Endothelial cell of hepatic sinusoid (primary cell): ENCODE measurements around the gene SOD3.

Experiments
- in situ Hi-C: cut with HindIII; loops from 2 replicates; pipeline ENCODE4 v1.10.0; 2017; ENCODE audit warnings: low sequenced_read_pairs

Gene SOD3

GRCh38 chr4:24794916-24795665 lies at the start of gene SOD3:
SOD3 (plus strand) TSS chr4:24795573; CDS start chr4:24799522, 3,949 bp downstream.
- in situ Hi-C loops = no loop called here

- in situ Hi-C loops = no loop called here
Observed at GRCh38 chr4:24747234-24747975, 48.0 kb upstream of the SOD3 start.

GRCh38 chr4:24748023-24748422 lies 47.4 kb upstream of the SOD3 start:
- in situ Hi-C loops = no loop called here

- in situ Hi-C loops = no loop called here
Observed at GRCh38 chr4:24748758-24749350, 46.5 kb upstream of the SOD3 start.

GRCh38 chr4:24750106-24750505 lies 45.3 kb upstream of the SOD3 start:
- in situ Hi-C loops = loop anchor here (5.0 kb wide), 1 partner anchor 63 kb away; no protein-coding TSS in a partner anchor

GRCh38 chr4:24751926-24752539 lies 43.3 kb upstream of the SOD3 start:
- in situ Hi-C loops = loop anchor here (5.0 kb wide), 1 partner anchor 65 kb away; no protein-coding TSS in a partner anchor

GRCh38 chr4:24753519-24753918 lies 41.9 kb upstream of the SOD3 start:
- in situ Hi-C loops = loop anchor here (5.0 kb wide), 1 partner anchor 66 kb away; no protein-coding TSS in a partner anchor

GRCh38 chr4:24754571-24754970 lies 40.8 kb upstream of the SOD3 start:
- in situ Hi-C loops = loop anchor here (5.0 kb wide), 1 partner anchor 67 kb away; no protein-coding TSS in a partner anchor

GRCh38 chr4:24763631-24764297 lies 31.6 kb upstream of the SOD3 start:
- in situ Hi-C loops = no loop called here

- in situ Hi-C loops = no loop called here
Observed at GRCh38 chr4:24764345-24764744, 31.0 kb upstream of the SOD3 start.

- in situ Hi-C loops = no loop called here
Observed at GRCh38 chr4:24765376-24765988, 29.9 kb upstream of the SOD3 start.

GRCh38 chr4:24768006-24768405 lies 27.4 kb upstream of the SOD3 start:
- in situ Hi-C loops = no loop called here

GRCh38 chr4:24768604-24769003 lies 26.8 kb upstream of the SOD3 start:
- in situ Hi-C loops = no loop called here

- in situ Hi-C loops = no loop called here
Observed at GRCh38 chr4:24769571-24769970, 25.8 kb upstream of the SOD3 start.

- in situ Hi-C loops = loop anchor here (5.0 kb wide), 1 partner anchor 42 kb away; no protein-coding TSS in a partner anchor
Observed at GRCh38 chr4:24770032-24770584, 25.3 kb upstream of the SOD3 start.

- in situ Hi-C loops = loop anchor here (5.0 kb wide), 1 partner anchor 42 kb away; no protein-coding TSS in a partner anchor
Observed at GRCh38 chr4:24770667-24771066, 24.7 kb upstream of the SOD3 start.

- in situ Hi-C loops = loop anchor here (5.0 kb wide), 1 partner anchor 41 kb away; no protein-coding TSS in a partner anchor
Observed at GRCh38 chr4:24771241-24771640, 24.1 kb upstream of the SOD3 start.

- in situ Hi-C loops = loop anchor here (5.0 kb wide), 1 partner anchor 40 kb away; no protein-coding TSS in a partner anchor
Observed at GRCh38 chr4:24772061-24772705, 23.2 kb upstream of the SOD3 start.

GRCh38 chr4:24772952-24773351 lies 22.4 kb upstream of the SOD3 start:
- in situ Hi-C loops = loop anchor here (5.0 kb wide), 1 partner anchor 39 kb away; no protein-coding TSS in a partner anchor
